T-cell (primary cell): ENCODE results near the gene BHMT2. TPM values are rescaled to one million over a fixed set of nuclear protein-coding genes. Genes with fewer than 3 reads are reported as not detected.

ENCODE experiments used
- ATAC-seq, 4 experiments: fragments of 200-7000 bp in 3 of 4; fragments of 150-1000 bp in 1 of 4; cut with Tn5 transposase; replicated peaks in 1 of 4; 1 replicate in 3 of 4; 2 replicates in 1 of 4; pipeline ENCODE4 v1.10.0; 2021; ENCODE audit warnings: moderate library complexity in 3 of 4, mild to moderate bottlenecking in 2 of 4, moderate number of reproducible peaks in 1 of 4
- CTCF ChIA-PET, 2 donors: fragments of 300-600 bp; sonication (Branson Sonifier 250); formaldehyde crosslinking; loops; one replicate each; lab custom pipeline; 2022; ENCODE audit warnings: antibody characterized with exemption in 2 of 2; lab: Charles Lee
- POLR2A ChIA-PET, 2 donors: fragments of 300-600 bp; sonication (Branson Sonifier 250); formaldehyde crosslinking; loops; one replicate each; lab custom pipeline; 2022; ENCODE audit warnings: antibody characterized with exemption in 2 of 2; lab: Charles Lee
- DNase-seq, 35 experiments: peaks; one replicate each; pipeline versions ENCODE4 v3.0.0 to v3.0.0-alpha.2; 2013 to 2023
- H3K27ac ChIP-seq: one replicate; pipeline ENCODE4 v1.5.1; 2013; ENCODE audit warnings: low read length
- H3K27me3 ChIP-seq, 2 experiments: replicated peaks in 1 of 2; 1 replicate in 1 of 2; 2 replicates in 1 of 2; pipeline versions ENCODE4 v1.6.1 to v1.7.0; 2013; ENCODE audit warnings: low read length in 1 of 2, mixed read lengths in 1 of 2; ENCODE audit not compliant: control insufficient read depth in 2 of 2, insufficient read depth in 2 of 2; ENCODE audit errors: extremely low read depth in 1 of 2
- H3K36me3 ChIP-seq, 2 donors: 1 replicate in 1 of 2; 2 replicates in 1 of 2; pipeline versions ENCODE4 v1.6.1 to v1.7.0; 2013; ENCODE audit warnings: low read length in 1 of 2; ENCODE audit not compliant: control insufficient read depth in 2 of 2, insufficient read depth in 1 of 2; ENCODE audit errors: extremely low read depth in 1 of 2
- H3K4me1 ChIP-seq, 2 experiments: 1 replicate in 1 of 2; 2 replicates in 1 of 2; pipeline versions ENCODE4 v1.6.1 to v1.7.0; 2013; ENCODE audit warnings: low read length in 2 of 2, mixed read lengths in 1 of 2; ENCODE audit not compliant: insufficient read depth in 2 of 2, control insufficient read depth in 1 of 2; ENCODE audit errors: extremely low read depth in 1 of 2
- H3K4me3 ChIP-seq, 2 donors: 1 replicate in 1 of 2; 2 replicates in 1 of 2; pipeline versions ENCODE4 v1.5.1 to v1.7.0; 2013; ENCODE audit warnings: mild to moderate bottlenecking in 2 of 2, low read length in 1 of 2, moderate library complexity in 1 of 2; ENCODE audit not compliant: control insufficient read depth in 1 of 2; ENCODE audit errors: extremely low read depth in 1 of 2
- H3K9me3 ChIP-seq: 2 replicates; pipeline ENCODE4 v1.7.0; 2013
- H3K27ac Mint-ChIP-seq, 2 donors: one replicate each; pipeline ENCODE4 v1.8.0; 2020 to 2021; ENCODE audit warnings: mild to moderate bottlenecking in 2 of 2, mixed read lengths in 2 of 2
- H3K27me3 Mint-ChIP-seq, 2 donors: one replicate each; pipeline ENCODE4 v1.8.0; 2021 to 2022; ENCODE audit warnings: mixed read lengths in 2 of 2
- H3K36me3 Mint-ChIP-seq: one replicate; pipeline ENCODE4 v1.8.0; 2021; ENCODE audit warnings: mixed read lengths
- H3K4me1 Mint-ChIP-seq, 3 donors: one replicate each; pipeline ENCODE4 v1.8.0; 2020 to 2022; ENCODE audit warnings: mixed read lengths in 3 of 3, mild to moderate bottlenecking in 1 of 3
- H3K4me3 Mint-ChIP-seq, 3 donors: one replicate each; pipeline ENCODE4 v1.8.0; 2020 to 2022; ENCODE audit warnings: mild to moderate bottlenecking in 3 of 3, mixed read lengths in 3 of 3, moderate library complexity in 3 of 3
- H3K9me3 Mint-ChIP-seq, 3 donors: one replicate each; pipeline ENCODE4 v1.8.0; 2020 to 2022; ENCODE audit warnings: mixed read lengths in 3 of 3
- WGBS: methylation state at CpG from one replicate; pipeline ENCODE4 v1.1.5; 2013; ENCODE audit warnings: missing lambda C conversion rate; ENCODE audit not compliant: insufficient coverage; 5-methylcytosine and 5-hydroxymethylcytosine counted together
- total RNA-seq, 35 experiments: library from RNA in 6 of 35; stranded (reverse) in 6 of 35; fragments of 120-200 nt in 1 of 35; gene quantifications; one replicate each; pipeline versions ENCODE4 v1.2.1 to v1.2.4 and lab custom pipeline; 2013 to 2026

Gene BHMT2
- total RNA-seq, 5 donors from 2014 or later (not counting 1 experiment from before 2014, with no cell fraction given): 0.19 to 0.38 TPM; not detected in 3

- Histone ChIP-seq H3K4me1 (no peaks in the 10 kb centered on the region), H3K9me3 (no peaks in the 10 kb centered on the region), H3K27ac (no peak overlapping the region), H3K36me3 (no peaks in the 10 kb centered on the region), H3K4me3 (no peak overlapping the region), H3K27me3 (no peaks in the 10 kb centered on the region)
- ChIA-PET POLR2A (no interaction called here), CTCF (interaction anchor here in 1 of 2 donors (0.5 kb wide), 1 partner anchor 15 kb away, joined by 3 read pairs; no protein-coding TSS in a partner anchor)
- no peak for DNase-seq
- Mint-ChIP-seq H3K4me1 (no peaks in the 10 kb centered on the region), H3K36me3 (no peaks in the 10 kb centered on the region), H3K9me3 (no peaks in the 10 kb centered on the region), H3K4me3 (no peak overlapping the region), H3K27ac (no peak overlapping the region), H3K27me3 (no peaks in the 10 kb centered on the region)
- 43% methylated on average over 3 of the region's 4 CpGs for WGBS
- ATAC-seq: no peak
Observed at GRCh38 chr5:79088507-79088906, 18.9 kb downstream of the BHMT2 start.

DNA sequence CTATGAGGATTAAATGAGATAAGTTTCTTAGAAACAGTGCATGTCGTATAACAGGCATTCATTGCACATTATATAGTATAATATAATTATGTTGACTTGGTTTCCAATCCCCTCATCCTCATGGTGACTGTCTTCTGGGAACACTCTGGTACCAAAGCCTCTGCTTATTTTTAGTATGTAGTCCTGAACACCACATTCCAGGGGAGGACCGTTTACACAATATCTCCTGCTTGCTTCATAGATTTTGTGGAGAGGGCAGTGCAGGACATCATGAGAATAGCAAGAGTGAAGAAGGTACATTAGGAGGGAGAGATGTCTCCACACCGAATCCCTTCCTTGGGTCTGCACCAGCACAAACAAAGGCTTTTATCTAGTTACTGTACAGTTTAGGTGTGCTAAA lies 21.5 kb downstream of the BHMT2 start:
- no peaks in the 10 kb centered on the region for H3K36me3 ChIP-seq
- no CpG with 5 or more reads among the region's 3 CpGs for WGBS
- H3K27me3 ChIP-seq: peaks cover 0 to 2% of the 10 kb centered on the region in 2 experiments
- ATAC-seq: no peak
- ChIA-PET POLR2A (interaction anchor here in 1 of 2 donors (0.6 kb wide), 1 partner anchor 1689 kb away, joined by 5 read pairs; no protein-coding TSS in a partner anchor), CTCF (no interaction called here)
- Mint-ChIP-seq H3K36me3 (no peaks in the 10 kb centered on the region), H3K4me1 (no peaks in the 10 kb centered on the region), H3K9me3 (peaks cover 0 to 3% (median 0%) of the 10 kb centered on the region in 3 donors), H3K27ac (no peak overlapping the region), H3K4me3 (no peak overlapping the region), H3K27me3 (peaks cover 0 to 4% of the 10 kb centered on the region in 2 donors)
- H3K4me1 ChIP-seq: no peaks in the 10 kb centered on the region
- H3K27ac ChIP-seq: no peak overlapping the region
- H3K4me3 ChIP-seq: no peak overlapping the region
- H3K9me3 ChIP-seq: no peaks in the 10 kb centered on the region
- DNase-seq: no peak

DNA sequence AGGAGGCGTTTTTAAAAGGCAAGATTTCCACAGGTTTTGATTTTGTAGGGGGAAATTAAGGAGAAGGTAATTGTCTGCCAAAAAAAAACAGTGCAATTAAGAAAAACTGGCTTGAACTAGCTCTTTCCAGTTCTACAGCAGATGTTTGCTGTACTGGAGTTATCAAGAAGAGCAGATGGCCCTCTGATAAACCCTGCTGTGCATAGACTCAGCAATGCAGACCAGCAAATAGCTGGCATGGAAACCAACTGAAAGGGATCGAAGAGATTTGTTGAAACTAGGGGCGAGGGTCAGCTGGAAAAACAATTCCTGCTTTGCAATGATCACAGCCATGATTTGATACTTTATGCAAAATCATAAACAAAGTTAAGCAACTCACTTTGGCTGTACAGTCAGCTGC lies 24.2 kb downstream of the BHMT2 start:
- Mint-ChIP-seq H3K9me3 (peaks cover 0 to 3% (median 0%) of the 10 kb centered on the region in 3 donors), H3K4me3 (no peak overlapping the region), H3K4me1 (no peaks in the 10 kb centered on the region), H3K36me3 (no peaks in the 10 kb centered on the region), H3K27me3 (peaks cover 0 to 4% of the 10 kb centered on the region in 2 donors), H3K27ac (no peak overlapping the region)
- Histone ChIP-seq H3K27ac (no peak overlapping the region), H3K9me3 (no peaks in the 10 kb centered on the region), H3K36me3 (no peaks in the 10 kb centered on the region), H3K27me3 (peaks cover 0 to 2% of the 10 kb centered on the region in 2 experiments), H3K4me3 (no peak overlapping the region), H3K4me1 (no peaks in the 10 kb centered on the region)
- ChIA-PET CTCF (interaction anchor here in 1 of 2 donors (0.5 kb wide), 1 partner anchor 11 kb away, joined by 4 read pairs; no protein-coding TSS in a partner anchor), POLR2A (no interaction called here)
- ATAC-seq (no peak), DNase-seq (no peak)
- WGBS: no CpG with 5 or more reads among the region's 3 CpGs

DNA sequence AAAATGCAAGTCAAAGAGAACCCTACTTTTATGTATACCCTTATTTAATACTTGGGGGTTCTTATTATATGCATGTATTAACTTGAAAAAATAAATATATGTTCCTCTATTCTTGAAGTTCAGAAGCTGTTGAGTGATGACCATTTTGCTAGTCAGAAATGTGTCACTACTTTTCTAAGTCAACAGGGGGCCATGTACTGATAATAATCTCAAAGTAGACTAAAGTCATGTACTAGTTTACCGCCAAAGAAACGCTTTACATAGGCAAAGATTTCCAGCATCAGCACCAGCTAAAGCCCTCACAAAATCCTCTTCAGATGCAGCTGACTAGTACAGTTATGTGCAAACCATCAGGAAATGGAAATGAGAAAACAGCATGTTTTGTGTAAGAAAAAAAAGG lies 36.3 kb downstream of the BHMT2 start:
- DNase-seq (no peak), ATAC-seq (no peak)
- Mint-ChIP-seq H3K27me3 (peaks cover 46 to 55% of the 10 kb centered on the region in 2 donors), H3K9me3 (peaks cover 0 to 4% (median 0%) of the 10 kb centered on the region in 3 donors), H3K36me3 (peaks cover 5% of the 10 kb centered on the region), H3K4me1 (peaks cover 0 to 3% (median 0%) of the 10 kb centered on the region in 3 donors), H3K27ac (no peak overlapping the region), H3K4me3 (no peak overlapping the region)
- POLR2A ChIA-PET: interaction anchor here in 1 of 2 donors (0.6 kb wide), 1 partner anchor 552 kb away, joined by 3 read pairs; no protein-coding TSS in a partner anchor
- CTCF ChIA-PET: interaction anchor here (0.6 to 1.8 kb wide), 4 partner anchors 15 to 86 kb away, joined by 3 to 10 read pairs (median 7); no protein-coding TSS in a partner anchor
- H3K27ac ChIP-seq: no peak overlapping the region
- H3K36me3 ChIP-seq: no peaks in the 10 kb centered on the region
- H3K4me3 ChIP-seq: no peak overlapping the region
- H3K4me1 ChIP-seq: no peaks in the 10 kb centered on the region
- no CpG with 5 or more reads among the region's 2 CpGs for WGBS
- no peaks in the 10 kb centered on the region for H3K9me3 ChIP-seq
- peaks cover 0 to 14% of the 10 kb centered on the region in 2 experiments for H3K27me3 ChIP-seq

DNA sequence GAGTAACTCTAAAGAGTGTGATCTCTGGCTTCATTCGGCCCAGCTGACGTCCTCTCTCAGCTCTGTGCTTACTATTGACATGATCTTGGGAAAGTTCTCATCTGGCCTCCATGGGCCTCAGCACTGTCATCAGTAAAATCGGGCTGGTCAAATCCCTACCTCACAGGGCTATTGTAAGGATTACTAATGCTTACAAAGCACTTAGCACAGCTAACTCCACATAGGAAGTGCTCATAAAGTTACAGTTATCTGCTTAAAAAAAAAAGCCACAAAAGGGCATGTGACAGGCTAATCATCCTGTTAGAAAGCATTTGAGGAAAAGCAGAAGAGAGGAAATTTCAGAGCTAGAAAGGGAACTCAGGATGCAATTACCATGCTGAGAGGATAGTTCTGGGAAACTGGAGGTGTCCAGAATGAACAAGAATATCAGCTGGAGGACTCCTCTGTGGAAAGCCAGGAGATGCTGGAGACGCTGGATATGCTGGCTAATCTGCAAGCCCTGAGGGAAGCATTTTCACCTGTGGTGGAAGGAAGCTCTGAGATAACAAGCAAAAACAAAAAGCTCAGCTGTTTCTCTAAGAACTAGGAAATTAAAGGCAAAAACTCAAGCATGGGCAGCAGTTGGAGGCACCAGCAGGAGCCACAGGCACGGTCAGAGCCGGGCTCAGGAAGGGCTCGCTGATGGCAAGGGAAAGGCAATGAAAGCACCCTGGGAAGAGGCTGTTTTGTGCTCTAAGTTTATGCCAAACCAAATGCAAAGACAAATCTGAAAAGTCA lies 37.6 kb downstream of the BHMT2 start:
- no peaks in the 10 kb centered on the region for H3K4me1 ChIP-seq
- no peak overlapping the region for H3K4me3 Mint-ChIP-seq
- ChIA-PET POLR2A (interaction anchor here (0.5 kb wide), 2 partner anchors 18 to 366 kb away, joined by 3 read pairs; no protein-coding TSS in a partner anchor), CTCF (interaction anchor here (0.6 to 1.8 kb wide), 4 partner anchors 13 to 87 kb away, joined by 3 to 10 read pairs (median 7); no protein-coding TSS in a partner anchor)
- H3K4me1 Mint-ChIP-seq: peaks cover 0 to 3% (median 0%) of the 10 kb centered on the region in 3 donors
- no peak overlapping the region for H3K4me3 ChIP-seq
- ATAC-seq (no peak), DNase-seq (no peak)
- H3K9me3 Mint-ChIP-seq: no peaks in the 10 kb centered on the region
- no peak overlapping the region for H3K27ac Mint-ChIP-seq
- H3K27ac ChIP-seq: no peak overlapping the region
- H3K27me3 ChIP-seq: peaks cover 4 to 24% of the 10 kb centered on the region in 2 experiments
- 62% methylated on average over 6 of the region's 7 CpGs for WGBS
- peaks cover 51 to 55% of the 10 kb centered on the region in 2 donors for H3K27me3 Mint-ChIP-seq
- no peaks in the 10 kb centered on the region for H3K9me3 ChIP-seq
- H3K36me3 ChIP-seq: no peaks in the 10 kb centered on the region
- H3K36me3 Mint-ChIP-seq: no peaks in the 10 kb centered on the region

DNA sequence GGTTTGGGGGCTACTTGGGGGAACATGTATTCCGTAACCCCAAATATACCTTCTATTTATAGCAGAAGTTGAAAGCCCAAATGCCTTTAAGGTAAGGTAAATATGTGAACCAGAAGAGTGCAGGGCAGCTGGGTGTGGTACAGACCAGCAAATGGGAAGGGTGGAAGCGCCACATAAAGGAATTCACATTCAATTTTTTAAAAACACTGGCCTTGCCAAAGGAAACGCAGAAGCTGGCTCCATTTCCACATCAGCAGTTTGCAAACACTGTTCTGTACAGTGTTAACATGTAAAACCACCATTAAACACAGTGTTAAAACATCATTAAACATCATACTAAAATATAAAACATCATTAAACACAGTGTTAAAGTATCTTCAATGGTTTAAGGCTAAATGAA lies 38.5 kb downstream of the BHMT2 start:
- H3K9me3 Mint-ChIP-seq: no peaks in the 10 kb centered on the region
- no peak for DNase-seq

More for the DNA sequence above, 38.5 kb downstream of the BHMT2 start:
- no peaks in the 10 kb centered on the region for H3K9me3 ChIP-seq
- no peak overlapping the region for H3K4me3 ChIP-seq
- no peak for ATAC-seq
- Mint-ChIP-seq H3K4me1 (peaks cover 0 to 3% (median 0%) of the 10 kb centered on the region in 3 donors), H3K27me3 (peaks cover 52 to 58% of the 10 kb centered on the region in 2 donors), H3K36me3 (no peaks in the 10 kb centered on the region), H3K4me3 (no peak overlapping the region), H3K27ac (no peak overlapping the region)
- ChIA-PET POLR2A (no interaction called here), CTCF (no interaction called here)
- peaks cover 7 to 29% of the 10 kb centered on the region in 2 experiments for H3K27me3 ChIP-seq
- H3K4me1 ChIP-seq: no peaks in the 10 kb centered on the region
- H3K36me3 ChIP-seq: no peaks in the 10 kb centered on the region
- H3K27ac ChIP-seq: no peak overlapping the region
- 83% methylated on average over 1 of the region's 3 CpGs for WGBS
